CD14-positive monocyte (primary cell): ENCODE results near the gene XPNPEP3. TPM values are rescaled to one million over a fixed set of nuclear protein-coding genes. Genes with fewer than 3 reads are reported as not detected.

Experiments used
- DNase-seq, 3 donors: peaks; one replicate each; pipeline ENCODE4 v3.0.0-alpha.2; 2011 to 2022
- H2AFZ ChIP-seq: 2 replicates; pipeline ENCODE4 v1.6.0; 2012; ENCODE audit warnings: mild to moderate bottlenecking, low read depth, low read length, inconsistent platforms; ENCODE audit not compliant: insufficient read depth, poor library complexity, severe bottlenecking
- H3K27ac ChIP-seq, 2 donors: 1 replicate in 1 of 2; 2 replicates in 1 of 2; pipeline ENCODE4 v1.5.1; 2012 to 2013; ENCODE audit warnings: low read length in 2 of 2, control low read depth in 1 of 2, inconsistent platforms in 1 of 2, low read depth in 1 of 2, mild to moderate bottlenecking in 1 of 2
- H3K27me3 ChIP-seq, 2 donors: one replicate each; pipeline versions ENCODE4 v1.6.0 to v1.6.1; 2011 to 2013; ENCODE audit warnings: low read length in 2 of 2; ENCODE audit not compliant: control insufficient read depth in 2 of 2, insufficient read depth in 2 of 2
- H3K36me3 ChIP-seq, 2 donors: replicated peaks in 1 of 2; 1 replicate in 1 of 2; 2 replicates in 1 of 2; pipeline versions ENCODE4 v1.5.1 to v1.6.1; 2012 to 2013; ENCODE audit warnings: low read length in 2 of 2, control low read depth in 1 of 2, inconsistent platforms in 1 of 2, mild to moderate bottlenecking in 1 of 2; ENCODE audit not compliant: insufficient read depth in 2 of 2, control insufficient read depth in 1 of 2
- H3K4me1 ChIP-seq, 2 donors: 1 replicate in 1 of 2; 2 replicates in 1 of 2; pipeline versions ENCODE4 v1.5.1 to v1.6.1; 2012 to 2013; ENCODE audit warnings: low read length in 2 of 2, control low read depth in 1 of 2, inconsistent platforms in 1 of 2, mild to moderate bottlenecking in 1 of 2, moderate library complexity in 1 of 2; ENCODE audit not compliant: insufficient read depth in 2 of 2, control insufficient read depth in 1 of 2
- H3K4me2 ChIP-seq: replicated peaks from 2 replicates; pipeline ENCODE3; 2012; ENCODE audit warnings: low read length, moderate library complexity, mild to moderate bottlenecking; ENCODE audit not compliant: poor library complexity, severe bottlenecking; ENCODE audit errors: extremely low read depth
- H3K4me3 ChIP-seq, 3 experiments: fragments of 200-600 bp in 1 of 3; sonication (generic) in 1 of 3; replicated peaks in 1 of 3; 1 replicate in 2 of 3; 2 replicates in 1 of 3; pipeline ENCODE4 v1.5.1; 2011 to 2013; ENCODE audit warnings: low read length in 3 of 3, mild to moderate bottlenecking in 3 of 3, control low read depth in 2 of 3, low read depth in 2 of 3, inconsistent platforms in 1 of 3, moderate library complexity in 1 of 3
- H3K79me2 ChIP-seq: 2 replicates; pipeline ENCODE4 v1.6.0; 2012; ENCODE audit warnings: mild to moderate bottlenecking, control low read depth, inconsistent platforms, low read length, moderate library complexity; ENCODE audit not compliant: insufficient read depth
- H3K9ac ChIP-seq: 2 replicates; pipeline ENCODE4 v1.6.0; 2017; ENCODE audit warnings: low read length, mild to moderate bottlenecking; ENCODE audit not compliant: insufficient read depth, poor library complexity, severe bottlenecking
- H3K9me3 ChIP-seq, 2 donors: replicated peaks in 1 of 2; 1 replicate in 1 of 2; 2 replicates in 1 of 2; pipeline versions ENCODE4 v1.5.1 to v1.6.1; 2012 to 2013; ENCODE audit warnings: low read length in 2 of 2, control low read depth in 1 of 2; ENCODE audit not compliant: control insufficient read depth in 1 of 2, insufficient read depth in 1 of 2
- H4K20me1 ChIP-seq: 2 replicates; pipeline ENCODE4 v1.6.0; 2012; ENCODE audit warnings: mild to moderate bottlenecking, low read length, control low read depth, moderate library complexity; ENCODE audit not compliant: insufficient read depth
- H3K27ac Mint-ChIP-seq, 7 donors: one replicate each; pipeline ENCODE4 v1.8.0; 2020; ENCODE audit warnings: mild to moderate bottlenecking in 7 of 7, mixed read lengths in 7 of 7, moderate library complexity in 6 of 7, inconsistent platforms in 2 of 7
- H3K27me3 Mint-ChIP-seq, 3 donors: one replicate each; pipeline ENCODE4 v1.8.0; 2021 to 2022; ENCODE audit warnings: low read depth in 3 of 3, mild to moderate bottlenecking in 3 of 3, mixed read lengths in 3 of 3, moderate library complexity in 3 of 3, inconsistent platforms in 1 of 3
- H3K36me3 Mint-ChIP-seq, 2 donors: one replicate each; pipeline ENCODE4 v1.8.0; 2020; ENCODE audit warnings: mixed read lengths in 2 of 2, inconsistent platforms in 1 of 2, mild to moderate bottlenecking in 1 of 2
- H3K4me1 Mint-ChIP-seq: one replicate; pipeline ENCODE4 v1.8.0; 2020; ENCODE audit warnings: mild to moderate bottlenecking, mixed read lengths
- H3K4me3 Mint-ChIP-seq, 2 donors: one replicate each; pipeline ENCODE4 v1.8.0; 2020; ENCODE audit warnings: mild to moderate bottlenecking in 2 of 2, mixed read lengths in 2 of 2, moderate library complexity in 1 of 2
- H3K9me3 Mint-ChIP-seq, 7 donors: one replicate each; pipeline ENCODE4 v1.8.0; 2020 to 2022; ENCODE audit warnings: mixed read lengths in 7 of 7, mild to moderate bottlenecking in 6 of 7, moderate library complexity in 6 of 7, inconsistent platforms in 2 of 7
- WGBS: methylation state at CpG from one replicate; pipeline ENCODE4 v1.1.5; 2013; ENCODE audit warnings: missing lambda C conversion rate; ENCODE audit not compliant: insufficient coverage; 5-methylcytosine and 5-hydroxymethylcytosine counted together
- intact Hi-C, 2 donors: fragments of 100-400 bp; cut with micrococcal nuclease; formaldehyde crosslinking; loops; one replicate each; pipeline versions ENCODE4 v1.15.0 to v1.15.1; 2023
- polyA plus RNA-seq, 3 donors: library from polyadenylated mRNA; depleted of rRNA in 1 of 3; unstranded in 2 of 3; stranded (reverse) in 1 of 3; fragments of 300-500 nt in 2 of 3; fragments of >200 nt in 1 of 3; fragmentation: Illumina TruSeq in 2 of 3; gene quantifications; 1 replicate in 2 of 3; 2 replicates in 1 of 3; pipeline ENCODE4 v1.2.3, GENCODE V29; 2012 to 2021
- TF ChIP-seq, protein P1 (sequence below): fragments of 200-600 bp; IDR thresholded peaks from one replicate; pipeline ENCODE4 v1.8.0; 2022; ENCODE audit warnings: antibody characterized with exemption, mild to moderate bottlenecking

Gene XPNPEP3
- polyA plus RNA-seq, 3 donors, result 3.6 to 9.4 (median 7.3) TPM

DNA sequence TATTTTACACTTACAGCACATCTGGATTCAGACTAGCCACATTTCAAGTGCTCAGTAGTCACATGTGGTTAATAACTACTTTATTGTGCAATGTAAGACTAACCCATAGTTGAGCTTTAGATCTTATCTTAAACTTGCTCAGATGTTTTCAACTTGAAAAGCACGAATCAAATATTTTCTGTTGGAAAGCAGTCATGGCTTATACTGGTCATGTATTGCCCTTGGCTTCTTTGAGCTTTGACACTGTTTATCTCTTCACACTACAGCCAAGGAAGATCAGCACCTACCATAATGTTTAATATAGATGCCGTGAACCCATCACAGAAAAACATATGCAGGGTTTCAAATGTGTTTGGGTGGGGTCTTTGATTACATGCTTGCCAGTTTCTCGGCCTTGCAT lies 98.6 kb downstream of the XPNPEP3 start:
- H3K27ac Mint-ChIP-seq, result no peak overlapping the region

GRCh38 chr22:40957601-40958000 lies 100.7 kb downstream of the XPNPEP3 start:
- 100% methylated on average over 3 of the region's 7 CpGs for WGBS
- Mint-ChIP-seq H3K27ac (peak overlapping the region in 1 of 7 donors; percentile 46), H3K9me3 (peaks cover 0 to 2% (median 0%) of the 10 kb centered on the region in 7 donors), H3K4me1 (peaks cover 13% of the 10 kb centered on the region), H3K27me3 (peaks cover 0 to 3% (median 0%) of the 10 kb centered on the region in 3 donors), H3K4me3 (no peak overlapping the region), H3K36me3 (peaks cover 54 to 84% of the 10 kb centered on the region in 2 donors)
- H3K4me2 ChIP-seq, result no peak overlapping the region
- H3K27me3 ChIP-seq, result no peaks in the 10 kb centered on the region
- peaks cover 0 to 8% of the 10 kb centered on the region in 2 donors for H3K4me1 ChIP-seq
- peaks cover 29% of the 10 kb centered on the region for H4K20me1 ChIP-seq
- no peak overlapping the region for H2AFZ ChIP-seq
- TF ChIP-seq, protein P1, sequence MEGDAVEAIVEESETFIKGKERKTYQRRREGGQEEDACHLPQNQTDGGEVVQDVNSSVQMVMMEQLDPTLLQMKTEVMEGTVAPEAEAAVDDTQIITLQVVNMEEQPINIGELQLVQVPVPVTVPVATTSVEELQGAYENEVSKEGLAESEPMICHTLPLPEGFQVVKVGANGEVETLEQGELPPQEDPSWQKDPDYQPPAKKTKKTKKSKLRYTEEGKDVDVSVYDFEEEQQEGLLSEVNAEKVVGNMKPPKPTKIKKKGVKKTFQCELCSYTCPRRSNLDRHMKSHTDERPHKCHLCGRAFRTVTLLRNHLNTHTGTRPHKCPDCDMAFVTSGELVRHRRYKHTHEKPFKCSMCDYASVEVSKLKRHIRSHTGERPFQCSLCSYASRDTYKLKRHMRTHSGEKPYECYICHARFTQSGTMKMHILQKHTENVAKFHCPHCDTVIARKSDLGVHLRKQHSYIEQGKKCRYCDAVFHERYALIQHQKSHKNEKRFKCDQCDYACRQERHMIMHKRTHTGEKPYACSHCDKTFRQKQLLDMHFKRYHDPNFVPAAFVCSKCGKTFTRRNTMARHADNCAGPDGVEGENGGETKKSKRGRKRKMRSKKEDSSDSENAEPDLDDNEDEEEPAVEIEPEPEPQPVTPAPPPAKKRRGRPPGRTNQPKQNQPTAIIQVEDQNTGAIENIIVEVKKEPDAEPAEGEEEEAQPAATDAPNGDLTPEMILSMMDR, result no peak
- H3K4me3 ChIP-seq, result no peak overlapping the region
- H3K79me2 ChIP-seq, result peaks cover 92% of the 10 kb centered on the region
- no peaks in the 10 kb centered on the region for H3K9me3 ChIP-seq
- H3K27ac ChIP-seq, result no peak overlapping the region
- intact Hi-C loops, result loop anchor here in 1 of 2 donors (10.0 kb wide), 1 partner anchor 247 kb away; the partner anchor contains the start of gene L3MBTL2
- H3K9ac ChIP-seq, result no peak overlapping the region
- no peak for DNase-seq
- H3K36me3 ChIP-seq, result peaks cover 46 to 86% of the 10 kb centered on the region in 2 donors

More for the DNA sequence above, 98.6 kb downstream of the XPNPEP3 start:
- Mint-ChIP-seq H3K27me3 (peaks cover 0 to 3% (median 0%) of the 10 kb centered on the region in 3 donors), H3K4me1 (peaks cover 18% of the 10 kb centered on the region), H3K4me3 (no peak overlapping the region), H3K36me3 (peaks cover 44 to 70% of the 10 kb centered on the region in 2 donors), H3K9me3 (peaks cover 0 to 2% (median 0%) of the 10 kb centered on the region in 7 donors)
- WGBS, result 60% methylated on average over 1 of the region's 3 CpGs
- peaks cover 21% of the 10 kb centered on the region for H4K20me1 ChIP-seq
- H3K27ac ChIP-seq, result no peak overlapping the region
- no peak overlapping the region for H3K4me3 ChIP-seq
- H3K4me1 ChIP-seq, result peaks cover 7 to 17% of the 10 kb centered on the region in 2 donors
- H2AFZ ChIP-seq, result no peak overlapping the region
- H3K9ac ChIP-seq, result no peak overlapping the region
- H3K27me3 ChIP-seq, result no peaks in the 10 kb centered on the region
- H3K4me2 ChIP-seq, result no peak overlapping the region
- H3K36me3 ChIP-seq, result peaks cover 39 to 73% of the 10 kb centered on the region in 2 donors
- H3K9me3 ChIP-seq, result no peaks in the 10 kb centered on the region
- TF ChIP-seq, protein P1, result no peak
- peaks cover 91% of the 10 kb centered on the region for H3K79me2 ChIP-seq
- intact Hi-C loops, result loop anchor here in 1 of 2 donors (10.0 kb wide), 1 partner anchor 249 kb away; the partner anchor contains the start of gene L3MBTL2
- DNase-seq, result no peak
